CMK (cell line): ENCODE data around the gene PPP1R18.
A peak's percentile ranks its signal among the peaks of the same experiment; 100 is the strongest.

Source experiments
- DNase-seq: peaks from one replicate; pipeline ENCODE4 v3.0.0-alpha.2; 2010; ENCODE audit warnings: low read depth

Gene PPP1R18

GRCh38 chr6:30689022-30689865 lies 2.8 kb upstream of the PPP1R18 start:
- DNase-seq = no peak

GRCh38 chr6:30688569-30688968 lies 2.1 kb upstream of the PPP1R18 start:
- DNase-seq = no peak

- DNase-seq = no peak
Observed at GRCh38 chr6:30687659-30688431, 1.4 kb upstream of the PPP1R18 start.

- peak; percentile 95 for DNase-seq
Observed at GRCh38 chr6:30686908-30687658, 638 bp upstream of the PPP1R18 start.

GRCh38 chr6:30685157-30686008 lies 1.1 kb downstream of the PPP1R18 start:
- no peak for DNase-seq

GRCh38 chr6:30684386-30685156 lies 1.9 kb downstream of the PPP1R18 start:
- no peak for DNase-seq

GRCh38 chr6:30683980-30684338 lies 2.5 kb downstream of the PPP1R18 start:
- DNase-seq = no peak

- DNase-seq = no peak
Observed at GRCh38 chr6:30683183-30683979, 3.1 kb downstream of the PPP1R18 start.

- peak; percentile 96 for DNase-seq
Observed at GRCh38 chr6:30682143-30683117, 4.0 kb downstream of the PPP1R18 start.

GRCh38 chr6:30681766-30682142 lies 4.7 kb downstream of the PPP1R18 start:
- no peak for DNase-seq

GRCh38 chr6:30679765-30680535 lies 6.5 kb downstream of the PPP1R18 start:
- DNase-seq = no peak

- no peak for DNase-seq
Observed at GRCh38 chr6:30678964-30679726, 7.3 kb downstream of the PPP1R18 start.

- no peak for DNase-seq
Observed at GRCh38 chr6:30676660-30677285, 9.7 kb downstream of the PPP1R18 start.

- DNase-seq = peak; percentile 95
Observed at GRCh38 chr6:30672445-30673253, 13.8 kb downstream of the PPP1R18 start, which contains the start of gene DHX16. DHX16 (minus strand) TSS chr6:30673006; CDS start chr6:30672841, 165 bp downstream.

GRCh38 chr6:30670760-30671527 lies 15.5 kb downstream of the PPP1R18 start:
- no peak for DNase-seq
